Measurements from ENCODE around the gene NUDT16. TPM values are rescaled to one million over a fixed set of nuclear protein-coding genes. Genes with fewer than 3 reads are reported as not detected.

NUDT16 gene
- total RNA-seq: 15.0 and 16.4 TPM in 2 replicates

DNA sequence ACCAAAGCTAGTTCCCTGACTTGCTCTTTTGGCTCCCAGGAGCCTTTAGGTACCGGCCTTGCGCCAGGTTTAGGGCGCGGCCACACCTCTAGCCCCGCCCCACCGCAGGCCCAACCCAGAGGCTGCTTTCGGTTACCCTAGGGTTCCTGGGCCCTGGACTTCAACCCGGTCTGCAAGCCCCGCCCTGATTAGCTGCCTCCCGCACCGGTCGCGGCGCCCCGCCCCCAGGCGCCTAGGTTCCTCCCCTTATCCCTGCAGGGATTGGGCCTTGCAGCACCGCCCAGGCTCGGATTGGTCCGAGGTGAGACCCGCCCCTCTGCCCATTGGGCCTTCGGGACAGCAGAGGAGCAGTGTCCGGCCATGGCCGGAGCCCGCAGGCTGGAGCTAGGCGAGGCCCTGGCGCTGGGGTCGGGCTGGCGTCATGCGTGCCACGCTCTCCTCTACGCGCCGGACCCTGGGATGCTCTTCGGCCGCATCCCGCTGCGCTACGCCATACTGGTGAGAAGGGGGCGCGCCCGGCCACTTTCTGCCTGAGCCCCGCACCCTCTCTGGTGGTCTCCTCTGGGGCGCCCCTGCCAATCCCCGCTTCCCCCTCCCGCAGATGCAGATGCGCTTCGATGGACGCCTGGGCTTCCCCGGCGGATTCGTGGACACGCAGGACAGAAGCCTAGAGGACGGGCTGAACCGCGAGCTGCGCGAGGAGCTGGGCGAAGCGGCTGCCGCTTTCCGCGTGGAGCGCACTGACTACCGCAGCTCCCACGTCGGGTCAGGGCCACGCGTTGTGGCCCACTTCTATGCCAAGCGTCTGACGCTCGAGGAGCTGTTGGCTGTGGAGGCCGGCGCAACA is at the start of gene NUDT16:
NUDT16 (plus strand) TSS at position 330 of the 847 bp plus-strand sequence; CDS start at position 361, 31 bp downstream.

Other genes with a start within 250 kb of the NUDT16 start
- 111 and 164 TPM in 2 replicates for gene MRPL3, start 121.2 kb downstream of the NUDT16 start, total RNA-seq